ENCODE measurements around the gene OBP2B. TPM values are rescaled to one million over a fixed set of nuclear protein-coding genes. Genes with fewer than 3 reads are reported as not detected.
"Not testable (repeated sequence)": the region's sequence is repeated elsewhere in the genome, so short reads cannot be mapped to it uniquely, and the experiment has no call there.

The OBP2B gene
- total and polyA plus RNA-seq, 4 donors = not detected

DNA sequence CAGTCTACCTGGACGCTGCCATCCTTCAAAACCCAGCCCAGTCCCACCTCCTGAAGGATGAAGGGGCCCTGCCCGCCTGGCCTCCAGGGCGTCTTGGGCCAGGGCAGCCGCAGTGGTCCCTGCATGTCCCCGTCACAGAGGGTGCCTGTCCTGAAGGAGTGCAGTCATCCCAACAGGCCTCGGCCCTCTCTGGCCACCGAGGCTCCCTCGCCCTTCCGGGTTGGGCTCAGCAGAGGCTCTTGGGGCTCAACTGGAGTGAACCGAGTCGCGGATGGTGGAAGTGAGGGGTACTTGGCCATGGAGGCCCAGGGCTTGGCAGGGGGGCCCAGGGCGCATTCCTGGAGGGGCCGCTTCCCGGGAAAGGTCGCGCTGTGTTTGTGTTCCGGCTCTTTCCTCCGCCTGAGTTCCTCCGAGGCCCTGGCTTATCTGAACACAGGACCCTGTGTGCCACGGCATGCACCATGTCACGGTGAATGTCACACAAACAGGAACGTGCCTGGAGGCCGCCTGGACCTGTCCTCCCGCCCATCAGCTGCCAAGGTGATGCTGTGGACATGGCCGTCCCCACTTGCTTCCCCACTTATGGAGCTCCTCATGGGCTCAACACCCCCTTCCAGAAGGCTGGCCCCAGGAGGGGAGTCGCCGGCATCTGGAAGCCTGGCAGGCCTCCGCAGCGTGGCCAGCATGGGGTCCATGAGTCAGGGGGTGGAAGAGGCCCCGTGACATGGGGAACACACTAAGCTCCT lies 25.7 kb upstream of the OBP2B start:
- WGBS, 2 donors = 77 to 83% methylated on average over 26 to 31 of the region's 31 CpGs
- no peaks in the 10 kb centered on the region for H3K36me3 ChIP-seq (ENCODE audit: control insufficient read depth in 1 of 2, insufficient read depth in 2 of 2, low read length in 1 of 2)
- no peaks in the 10 kb centered on the region for H3K4me1 ChIP-seq (ENCODE audit: control insufficient read depth in 1 of 2, insufficient read depth in 2 of 2, low read length in 2 of 2)

GRCh38 chr9:133233681-133234432 lies 24.8 kb upstream of the OBP2B start:
- 84% methylated on average over 30 to 32 of the region's 32 CpGs for WGBS, 2 donors
- H3K36me3 ChIP-seq (ENCODE audit: control insufficient read depth in 1 of 2, insufficient read depth in 2 of 2, low read length in 1 of 2) = no peaks in the 10 kb centered on the region
- no peaks in the 10 kb centered on the region for H3K27me3 ChIP-seq (ENCODE audit: control insufficient read depth in 1 of 2, insufficient read depth in 2 of 2, low read length in 1 of 2)
- H3K27ac ChIP-seq (ENCODE audit: low read depth in 1 of 2, low read length in 2 of 2) = no peak overlapping the region
- H3K9me3 ChIP-seq (ENCODE audit: control insufficient read depth, low read length) = no peaks in the 10 kb centered on the region
- DNase-seq = peak in 1 of 2 donors; percentile 66
- no peak for ATAC-seq (ENCODE audit: low FRiP score)
- no peak overlapping the region for H3K4me3 ChIP-seq (ENCODE audit: low read length in 2 of 2)
- H3K4me1 ChIP-seq (ENCODE audit: control insufficient read depth in 1 of 2, insufficient read depth in 2 of 2, low read length in 2 of 2) = no peaks in the 10 kb centered on the region
- intact Hi-C loops (cut with DNase I) = no loop called here

More for the DNA sequence above, 25.7 kb upstream of the OBP2B start:
- Histone ChIP-seq H3K27me3 (ENCODE audit: control insufficient read depth in 1 of 2, insufficient read depth in 2 of 2, low read length in 1 of 2) (no peaks in the 10 kb centered on the region), H3K9me3 (ENCODE audit: control insufficient read depth, low read length) (no peaks in the 10 kb centered on the region), H3K4me3 (ENCODE audit: low read length in 2 of 2) (no peak overlapping the region), H3K27ac (ENCODE audit: low read depth in 1 of 2, low read length in 2 of 2) (no peak overlapping the region)
- no peak for ATAC-seq (ENCODE audit: low FRiP score)
- intact Hi-C loops (cut with DNase I) = no loop called here
- no peak for DNase-seq

DNA sequence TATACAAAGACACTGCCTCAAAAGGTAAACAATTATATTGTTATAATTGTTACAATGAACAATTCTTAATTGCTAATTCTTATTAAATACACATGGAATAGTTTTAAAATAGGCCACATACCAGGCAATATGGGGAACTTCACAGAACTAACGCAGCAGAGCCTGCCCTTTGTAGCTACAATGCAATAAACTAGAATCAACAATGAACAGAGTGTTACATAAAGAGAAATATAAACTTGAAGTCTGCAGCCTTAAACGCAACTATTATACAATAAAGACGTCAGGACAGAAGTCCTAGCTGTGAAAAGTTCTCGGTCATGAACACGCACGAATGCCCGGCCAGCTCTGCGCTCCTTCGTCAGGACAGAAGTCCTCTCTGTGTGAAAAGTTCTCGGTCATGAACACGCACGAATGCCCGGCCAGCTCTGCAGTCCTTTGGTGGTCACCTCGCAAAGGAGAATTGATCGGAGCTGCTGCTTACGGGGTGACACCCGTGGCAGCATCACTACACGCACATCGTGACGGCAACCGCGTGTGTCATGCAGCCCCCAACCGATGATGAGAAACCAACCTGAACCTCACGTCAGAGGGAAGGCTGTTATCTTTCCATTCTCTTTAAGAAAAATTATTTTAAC lies 23.0 kb upstream of the OBP2B start:
- H3K9me3 ChIP-seq (ENCODE audit: control insufficient read depth, low read length); H3K36me3 ChIP-seq (ENCODE audit: control insufficient read depth in 1 of 2, insufficient read depth in 2 of 2, low read length in 1 of 2); intact Hi-C loops (cut with DNase I); ATAC-seq (ENCODE audit: low FRiP score); H3K27me3 ChIP-seq (ENCODE audit: control insufficient read depth in 1 of 2, insufficient read depth in 2 of 2, low read length in 1 of 2); DNase-seq; H3K4me1 ChIP-seq (ENCODE audit: control insufficient read depth in 1 of 2, insufficient read depth in 2 of 2, low read length in 2 of 2); H3K27ac ChIP-seq (ENCODE audit: low read depth in 1 of 2, low read length in 2 of 2); H3K4me3 ChIP-seq (ENCODE audit: low read length in 2 of 2): not testable (repeated sequence)
- WGBS, 2 donors = 82% methylated on average over 24 of the region's 24 CpGs

DNA sequence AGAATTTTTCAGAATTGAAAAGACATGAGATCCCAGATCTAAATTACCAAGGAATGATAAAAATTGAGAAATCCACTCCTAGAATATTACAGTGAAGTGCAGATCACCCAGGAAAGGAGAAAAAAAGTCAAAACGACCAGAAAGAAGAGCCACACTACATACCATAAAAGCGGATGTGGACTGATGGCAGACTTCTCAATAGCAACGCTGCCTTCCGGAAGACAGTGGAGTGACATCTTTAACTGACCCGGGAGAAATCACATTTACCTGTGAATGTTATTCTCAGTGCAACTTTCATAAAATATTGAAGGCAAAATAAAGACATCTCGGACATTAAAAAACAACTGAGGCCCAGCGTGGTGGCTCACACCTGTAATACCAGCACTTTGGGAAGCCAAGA lies 21.5 kb upstream of the OBP2B start:
- DNase-seq; intact Hi-C loops (cut with DNase I); ATAC-seq (ENCODE audit: low FRiP score): not testable (repeated sequence)

DNA sequence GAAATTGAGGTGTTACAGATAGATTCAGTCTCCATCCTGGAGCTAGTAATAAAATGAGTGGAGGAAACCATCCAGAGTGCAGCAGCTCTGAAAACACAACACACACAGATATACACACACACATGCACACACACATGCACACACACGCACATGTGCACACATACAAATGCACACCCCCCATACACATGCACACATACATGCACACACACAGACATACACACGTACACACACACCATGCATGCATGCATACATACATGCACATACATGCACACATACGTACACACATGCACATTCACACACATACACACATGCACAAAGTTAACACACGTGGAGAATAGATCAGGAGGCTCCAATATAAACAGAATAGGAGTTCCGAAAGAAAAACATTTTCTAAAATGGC lies 21.0 kb upstream of the OBP2B start:
- Histone ChIP-seq H3K9me3 (ENCODE audit: control insufficient read depth, low read length) (no peaks in the 10 kb centered on the region), H3K4me3 (ENCODE audit: low read length in 2 of 2) (no peak overlapping the region), H3K36me3 (ENCODE audit: control insufficient read depth in 1 of 2, insufficient read depth in 2 of 2, low read length in 1 of 2) (no peaks in the 10 kb centered on the region), H3K27me3 (ENCODE audit: control insufficient read depth in 1 of 2, insufficient read depth in 2 of 2, low read length in 1 of 2) (no peaks in the 10 kb centered on the region), H3K4me1 (ENCODE audit: control insufficient read depth in 1 of 2, insufficient read depth in 2 of 2, low read length in 2 of 2) (no peaks in the 10 kb centered on the region), H3K27ac (ENCODE audit: low read depth in 1 of 2, low read length in 2 of 2) (no peak overlapping the region)
- no peak for DNase-seq
- WGBS, 2 donors = 74 to 77% methylated on average over 5 of the region's 5 CpGs
- intact Hi-C loops (cut with DNase I) = no loop called here
- ATAC-seq (ENCODE audit: low FRiP score) = no peak

More for the DNA sequence above, 21.5 kb upstream of the OBP2B start:
- not testable (repeated sequence) for H3K27me3 ChIP-seq (ENCODE audit: control insufficient read depth in 1 of 2, insufficient read depth in 2 of 2, low read length in 1 of 2); H3K4me1 ChIP-seq (ENCODE audit: control insufficient read depth in 1 of 2, insufficient read depth in 2 of 2, low read length in 2 of 2); H3K27ac ChIP-seq (ENCODE audit: low read depth in 1 of 2, low read length in 2 of 2); H3K36me3 ChIP-seq (ENCODE audit: control insufficient read depth in 1 of 2, insufficient read depth in 2 of 2, low read length in 1 of 2); H3K9me3 ChIP-seq (ENCODE audit: control insufficient read depth, low read length); H3K4me3 ChIP-seq (ENCODE audit: low read length in 2 of 2)
- WGBS, 2 donors = 90 to 91% methylated on average over 7 of the region's 7 CpGs

- H3K27me3 ChIP-seq (ENCODE audit: control insufficient read depth in 1 of 2, insufficient read depth in 2 of 2, low read length in 1 of 2); H3K27ac ChIP-seq (ENCODE audit: low read depth in 1 of 2, low read length in 2 of 2); DNase-seq; ATAC-seq (ENCODE audit: low FRiP score); H3K36me3 ChIP-seq (ENCODE audit: control insufficient read depth in 1 of 2, insufficient read depth in 2 of 2, low read length in 1 of 2); H3K4me1 ChIP-seq (ENCODE audit: control insufficient read depth in 1 of 2, insufficient read depth in 2 of 2, low read length in 2 of 2); H3K9me3 ChIP-seq (ENCODE audit: control insufficient read depth, low read length); intact Hi-C loops (cut with DNase I); H3K4me3 ChIP-seq (ENCODE audit: low read length in 2 of 2): not testable (repeated sequence)
- 85 to 90% methylated on average over 21 to 22 of the region's 22 CpGs for WGBS, 2 donors
These were observed 19.6 kb upstream of the OBP2B start for GRCh38 chr9:133228474-133229193.

DNA sequence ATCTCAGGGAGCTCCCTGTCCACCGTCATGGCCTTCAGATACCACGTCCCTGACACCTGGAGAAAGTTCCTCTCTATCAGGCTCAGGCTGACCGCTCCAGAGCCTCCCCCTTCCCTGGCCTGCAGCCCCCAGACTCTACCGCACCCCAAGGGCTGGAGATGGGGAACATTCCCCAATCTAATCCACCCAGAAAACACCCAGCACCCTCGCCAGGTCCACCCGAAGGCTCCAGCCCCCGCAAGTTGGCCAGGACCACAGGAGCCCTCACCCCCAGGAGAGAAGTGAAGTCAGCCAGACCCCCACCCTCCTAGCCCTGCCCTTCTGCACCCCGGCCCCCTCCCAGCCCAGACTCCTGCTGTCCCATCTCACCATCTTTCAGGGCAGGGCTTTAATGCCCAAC lies 18.9 kb upstream of the OBP2B start:
- 89 to 90% methylated on average over 8 of the region's 8 CpGs for WGBS, 2 donors

DNA sequence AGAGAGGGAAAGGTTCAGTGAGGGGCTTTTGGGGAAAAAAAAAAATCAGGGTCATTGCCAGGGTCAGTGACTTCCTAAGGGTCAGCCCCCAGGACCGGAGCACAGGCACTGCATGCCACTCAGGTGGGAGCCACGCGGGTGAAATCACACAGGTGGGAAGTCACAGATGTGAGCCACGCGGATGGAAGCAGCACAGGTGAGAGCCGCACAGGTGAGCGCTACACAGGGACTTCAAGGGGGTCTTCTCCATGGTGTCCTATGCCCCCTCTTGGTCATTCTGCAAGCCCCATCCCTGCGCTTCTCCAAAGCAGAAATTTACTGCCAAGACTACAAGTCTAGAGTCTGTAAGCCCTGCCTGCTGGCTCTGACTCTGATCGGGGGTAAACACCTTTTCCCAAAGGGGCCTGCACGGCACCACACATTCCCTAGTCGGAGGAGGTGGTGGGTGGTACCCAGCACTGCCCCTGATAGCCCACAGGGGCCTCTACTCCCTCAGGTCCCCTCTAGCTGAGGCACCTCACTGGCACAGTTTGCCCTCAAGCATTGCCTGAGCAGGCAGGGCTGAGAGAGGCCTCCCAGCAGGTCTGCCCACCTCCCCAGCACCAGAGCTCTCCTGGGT lies 18.3 kb upstream of the OBP2B start:
- Histone ChIP-seq H3K9me3 (ENCODE audit: control insufficient read depth, low read length) (no peaks in the 10 kb centered on the region), H3K4me3 (ENCODE audit: low read length in 2 of 2) (no peak overlapping the region), H3K27ac (ENCODE audit: low read depth in 1 of 2, low read length in 2 of 2) (no peak overlapping the region), H3K36me3 (ENCODE audit: control insufficient read depth in 1 of 2, insufficient read depth in 2 of 2, low read length in 1 of 2) (no peaks in the 10 kb centered on the region), H3K27me3 (ENCODE audit: control insufficient read depth in 1 of 2, insufficient read depth in 2 of 2, low read length in 1 of 2) (no peaks in the 10 kb centered on the region), H3K4me1 (ENCODE audit: control insufficient read depth in 1 of 2, insufficient read depth in 2 of 2, low read length in 2 of 2) (no peaks in the 10 kb centered on the region)
- DNase-seq (peak in 1 of 2 donors; percentile 64), ATAC-seq (ENCODE audit: low FRiP score) (no peak)
- WGBS, 2 donors = 77 to 83% methylated on average over 11 of the region's 11 CpGs
- intact Hi-C loops (cut with DNase I) = no loop called here

More for the DNA sequence above, 18.9 kb upstream of the OBP2B start:
- H3K9me3 ChIP-seq (ENCODE audit: control insufficient read depth, low read length); H3K4me3 ChIP-seq (ENCODE audit: low read length in 2 of 2); intact Hi-C loops (cut with DNase I); H3K27me3 ChIP-seq (ENCODE audit: control insufficient read depth in 1 of 2, insufficient read depth in 2 of 2, low read length in 1 of 2); H3K4me1 ChIP-seq (ENCODE audit: control insufficient read depth in 1 of 2, insufficient read depth in 2 of 2, low read length in 2 of 2); H3K36me3 ChIP-seq (ENCODE audit: control insufficient read depth in 1 of 2, insufficient read depth in 2 of 2, low read length in 1 of 2); ATAC-seq (ENCODE audit: low FRiP score); H3K27ac ChIP-seq (ENCODE audit: low read depth in 1 of 2, low read length in 2 of 2): not testable (repeated sequence)
- peak in 1 of 2 donors; percentile 58 for DNase-seq
